RPMI7951 (cell line): Measurements from ENCODE around the gene KIF21A. TPM values are rescaled to one million over a fixed set of nuclear protein-coding genes. Genes with fewer than 3 reads are reported as not detected.
A peak's percentile ranks its signal among the peaks of the same experiment; 100 is the strongest.

Experiments
- DNase-seq: peaks from one replicate; pipeline ENCODE4 v3.0.0-alpha.2; 2012; ENCODE audit warnings: low read depth
- total RNA-seq: library from RNA; depleted of rRNA; stranded (reverse); fragments of >200 nt; shearing (Covaris generic); gene quantifications from 2 replicates; pipeline ENCODE4 v1.2.3, GENCODE V29; 2014

KIF21A gene
- total RNA-seq, 1 experiment from 2014 or later = 8.8 TPM

GRCh38 chr12:39390752-39391151, 52.2 kb downstream of the KIF21A start:
- DNase-seq = no peak

GRCh38 chr12:39389399-39390150, 53.3 kb downstream of the KIF21A start:
- DNase-seq = no peak

- no peak for DNase-seq
Measured at GRCh38 chr12:39386335-39386734, 56.6 kb downstream of the KIF21A start.

GRCh38 chr12:39383114-39383513, 59.8 kb downstream of the KIF21A start:
- no peak for DNase-seq

- no peak for DNase-seq
Measured at GRCh38 chr12:39380090-39380489, 62.8 kb downstream of the KIF21A start.

GRCh38 chr12:39378341-39378740, 64.6 kb downstream of the KIF21A start:
- no peak for DNase-seq

GRCh38 chr12:39375206-39375808, 67.6 kb downstream of the KIF21A start:
- DNase-seq = no peak

DNA sequence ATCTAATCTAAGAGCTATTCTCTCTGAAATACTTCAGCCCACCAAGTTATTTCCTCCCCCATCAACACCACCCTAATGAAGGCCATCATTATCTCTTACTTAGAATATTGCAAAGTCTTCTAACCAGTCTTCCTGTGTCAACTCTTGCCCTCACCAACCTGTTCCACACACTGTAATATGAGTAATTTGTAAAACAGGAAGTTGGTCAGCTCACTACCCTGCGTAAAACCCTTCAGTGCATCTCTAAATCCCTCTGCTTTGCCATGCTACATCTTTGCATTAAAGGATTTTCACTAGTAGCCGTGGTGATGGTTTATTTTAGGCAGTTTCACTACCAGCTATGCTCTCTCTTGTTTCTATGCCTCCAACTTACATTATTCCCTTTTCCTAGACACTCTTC, 70.0 kb downstream of the KIF21A start:
- peak; percentile 2 for DNase-seq

- DNase-seq = no peak
Measured at GRCh38 chr12:39372204-39372925, 70.6 kb downstream of the KIF21A start.

DNA sequence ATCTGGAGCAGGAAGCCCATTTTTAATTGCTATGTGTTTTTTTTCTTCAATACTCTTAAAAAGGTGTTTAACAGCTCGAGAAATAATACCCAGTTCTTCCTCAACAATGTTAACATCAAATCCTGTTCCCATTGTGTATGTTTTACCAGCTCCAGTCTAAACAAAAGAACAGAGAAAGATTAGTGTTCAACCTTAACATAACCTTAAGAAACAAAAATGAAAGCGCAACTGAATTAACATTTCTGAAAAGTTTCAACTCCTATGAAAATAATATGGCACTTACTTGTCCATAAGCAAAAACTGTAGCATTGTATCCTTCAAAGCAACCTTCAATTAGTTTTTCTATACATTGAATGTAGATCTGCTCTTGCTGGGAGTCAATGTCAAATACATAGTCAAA, 73.2 kb downstream of the KIF21A start:
- DNase-seq = no peak

- DNase-seq = no peak
Measured at GRCh38 chr12:39368891-39369290, 74.0 kb downstream of the KIF21A start.

DNA sequence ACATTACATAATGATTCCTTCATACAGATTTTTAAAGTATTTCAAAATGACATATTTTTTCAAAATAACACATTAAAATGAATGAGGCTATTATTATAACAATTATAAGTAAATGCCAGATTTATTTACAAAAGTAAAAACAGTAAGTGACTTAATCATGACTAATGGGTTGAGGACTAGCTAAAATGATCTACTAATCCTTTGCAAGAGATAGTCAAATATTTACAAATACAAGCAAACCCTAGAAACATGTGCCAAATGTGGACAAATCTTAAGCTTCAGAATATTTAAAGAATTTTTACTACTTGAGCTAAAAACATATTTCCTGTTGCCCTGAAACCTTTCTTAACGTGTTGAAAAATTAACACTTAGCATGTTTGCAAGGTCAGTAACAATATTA, 74.8 kb downstream of the KIF21A start:
- DNase-seq = no peak

GRCh38 chr12:39367494-39367893, 75.4 kb downstream of the KIF21A start:
- DNase-seq = no peak

DNA sequence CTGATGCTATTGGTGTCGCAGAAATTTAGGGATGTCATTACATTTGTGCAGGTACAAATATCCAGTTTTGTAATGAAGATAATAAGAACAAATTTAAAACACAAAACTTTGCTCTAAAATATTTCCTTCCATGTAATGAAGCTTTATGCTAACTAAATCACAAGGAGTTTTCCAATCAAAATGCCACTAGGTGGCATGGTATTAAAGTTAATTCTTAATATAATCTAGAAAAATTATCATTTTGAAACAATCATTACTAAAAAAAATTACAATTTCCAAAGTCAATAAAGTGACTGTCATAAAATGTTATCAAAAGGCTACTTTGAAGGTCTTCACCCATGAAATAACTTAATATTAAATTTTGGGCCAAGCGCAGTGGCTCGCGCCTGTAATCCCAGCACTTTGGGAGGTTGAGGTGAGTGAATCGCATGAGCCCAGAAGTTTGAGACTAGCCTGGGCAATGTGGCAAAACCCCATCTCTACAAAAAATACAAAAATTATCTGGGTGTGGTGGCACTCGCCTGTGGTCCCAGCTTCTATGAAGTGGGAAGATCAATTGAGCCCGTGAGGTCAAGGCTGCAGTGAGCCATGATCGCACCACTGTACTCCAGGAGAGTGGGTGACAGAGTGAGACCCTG, 77.4 kb downstream of the KIF21A start:
- no peak for DNase-seq

DNA sequence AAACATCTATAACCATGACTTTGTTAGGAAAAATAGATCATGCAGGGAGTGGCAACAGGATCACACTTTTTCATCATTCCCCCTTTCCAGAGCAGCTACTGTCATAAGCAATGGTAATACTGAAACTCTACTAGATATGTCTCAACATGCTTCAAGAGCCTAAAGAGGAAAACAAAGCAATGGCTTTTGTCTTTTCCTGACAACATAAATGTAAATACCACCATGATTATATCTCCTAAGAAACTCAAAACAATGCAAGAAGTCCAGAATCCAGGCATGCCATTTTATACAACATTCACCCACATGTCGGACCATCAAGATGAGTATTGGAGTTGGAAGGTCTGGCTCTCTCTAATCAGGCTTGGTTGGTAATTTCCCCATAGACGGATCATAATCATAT, 78.7 kb downstream of the KIF21A start:
- DNase-seq = no peak

GRCh38 chr12:39359645-39360044, 83.3 kb downstream of the KIF21A start:
- no peak for DNase-seq

GRCh38 chr12:39357041-39357440, 85.9 kb downstream of the KIF21A start:
- no peak for DNase-seq

GRCh38 chr12:39355841-39356240, 87.1 kb downstream of the KIF21A start:
- no peak for DNase-seq

DNA sequence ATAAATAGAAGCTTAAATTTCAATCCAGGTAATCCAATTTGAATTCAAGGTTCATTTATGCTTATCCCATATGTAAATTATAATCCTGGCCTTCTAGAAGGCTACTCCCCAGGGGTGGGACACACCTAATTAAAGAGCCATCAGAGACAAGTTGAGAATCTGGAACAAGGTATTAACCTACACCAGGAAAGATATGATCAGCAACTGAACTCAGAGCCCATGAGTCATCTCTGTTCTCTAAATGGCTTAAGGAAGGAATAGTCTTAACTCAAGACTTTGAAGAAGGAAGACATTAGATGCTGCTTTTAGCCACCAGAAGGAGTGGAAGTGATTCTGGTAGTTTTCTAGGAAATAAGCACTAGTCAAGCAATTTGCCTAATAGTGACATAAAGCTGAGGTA, 88.0 kb downstream of the KIF21A start:
- DNase-seq = peak; percentile 1

DNA sequence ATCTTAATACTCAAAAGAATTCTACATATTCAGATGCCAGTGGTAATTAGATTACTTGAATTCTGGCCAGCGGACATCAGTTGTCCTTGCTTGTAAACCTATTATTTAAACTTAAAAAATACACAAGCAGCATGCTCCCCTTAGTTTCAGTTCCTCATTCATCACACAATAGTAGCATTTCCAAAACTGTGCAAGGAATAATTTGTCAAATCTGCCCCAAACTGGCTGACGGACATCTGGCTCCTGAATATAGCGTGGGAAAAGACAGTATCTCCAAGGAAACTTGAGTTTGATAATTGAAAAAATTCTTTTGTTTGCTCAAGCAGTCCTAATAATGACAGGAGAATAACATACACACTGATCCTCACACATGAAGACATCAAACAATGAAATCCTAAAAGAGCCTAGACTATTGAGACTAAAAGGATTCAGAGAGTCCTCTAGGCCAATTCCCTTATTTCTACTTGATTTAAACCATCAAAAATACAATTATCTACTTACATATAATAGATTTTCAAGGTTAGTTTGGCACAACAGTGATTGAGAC, 90.4 kb downstream of the KIF21A start:
- DNase-seq = no peak

GRCh38 chr12:39351153-39351552, 91.8 kb downstream of the KIF21A start:
- no peak for DNase-seq

DNA sequence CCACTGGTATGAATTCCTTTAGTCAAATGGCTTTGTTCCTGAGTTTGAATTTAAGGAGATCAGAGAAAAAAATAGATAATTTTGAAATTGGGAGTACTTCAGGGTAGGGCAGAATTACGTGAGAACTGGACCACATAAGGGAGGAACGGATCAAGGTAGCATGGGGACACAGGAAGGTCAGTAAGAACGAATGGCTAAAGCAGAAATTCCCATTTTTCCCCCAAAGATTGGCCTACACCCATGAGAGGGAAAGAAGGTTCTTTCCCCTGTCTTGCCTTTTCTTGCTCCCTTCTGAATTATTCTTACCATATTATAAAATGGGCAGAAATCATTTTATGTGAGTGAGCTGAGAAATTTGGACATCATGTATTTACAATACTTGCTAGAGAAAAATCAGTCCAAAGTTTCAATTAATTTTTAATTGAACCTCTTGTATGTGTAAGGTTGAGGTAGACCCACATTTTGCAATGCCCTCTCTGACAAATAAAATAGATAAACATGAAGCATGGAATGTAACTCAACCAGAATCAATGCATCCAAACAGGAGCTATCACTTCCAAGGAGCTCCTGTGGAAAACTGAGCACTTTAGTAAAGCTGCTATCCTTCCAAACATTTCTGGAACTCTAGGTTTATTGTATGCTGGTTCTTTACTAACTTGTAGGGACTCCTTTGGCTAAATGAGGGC, 93.8 kb downstream of the KIF21A start:
- DNase-seq = no peak
